Fibroblast of lung (primary cell): ENCODE measurements around the gene NUDT4. TPM values are rescaled to one million over a fixed set of nuclear protein-coding genes. Genes with fewer than 3 reads are reported as not detected.

Source experiments
- DNase-seq, 2 donors: peaks; one replicate each; pipeline versions ENCODE4 v3.0.0 to v3.0.0-alpha.2; 2010; ENCODE audit warnings: low read depth in 2 of 2
- H2AFZ ChIP-seq: 2 replicates; pipeline ENCODE4 v1.5.1; 2012; ENCODE audit warnings: low read length, control low read depth, inconsistent platforms
- H3K27ac ChIP-seq: 2 replicates; pipeline ENCODE4 v1.5.1; 2011; ENCODE audit warnings: low read length, control low read depth; ENCODE audit not compliant: insufficient read depth
- H3K27me3 ChIP-seq: 2 replicates; pipeline ENCODE4 v1.5.1; 2011; ENCODE audit warnings: mild to moderate bottlenecking, low read length; ENCODE audit not compliant: control insufficient read depth, insufficient read depth
- H3K36me3 ChIP-seq: 2 replicates; pipeline ENCODE4 v1.5.1; 2011; ENCODE audit warnings: low read length; ENCODE audit not compliant: control insufficient read depth, insufficient read depth
- H3K4me1 ChIP-seq: 2 replicates; pipeline ENCODE4 v1.5.1; 2011; ENCODE audit warnings: low read length; ENCODE audit not compliant: control insufficient read depth, insufficient read depth; ENCODE audit errors: extremely low read depth
- H3K4me2 ChIP-seq: 2 replicates; pipeline ENCODE4 v1.5.1; 2011; ENCODE audit warnings: low read length, control low read depth; ENCODE audit not compliant: insufficient read depth; ENCODE audit errors: extremely low read depth
- H3K4me3 ChIP-seq, 4 experiments: fragments of 200-600 bp in 1 of 4; sonication (generic) in 1 of 4; replicated peaks in 1 of 4; 2 replicates each; pipeline ENCODE4 v1.5.1; 2011 to 2016; ENCODE audit warnings: low read length in 4 of 4, low read depth in 3 of 4, mild to moderate bottlenecking in 3 of 4, control low read depth in 2 of 4, inconsistent platforms in 1 of 4, mixed read lengths in 1 of 4; ENCODE audit not compliant: insufficient read depth in 1 of 4; ENCODE audit errors: control extremely low read depth in 1 of 4
- H3K79me2 ChIP-seq: 2 replicates; pipeline ENCODE4 v1.5.1; 2012; ENCODE audit warnings: mild to moderate bottlenecking, low read length, inconsistent platforms; ENCODE audit not compliant: control insufficient read depth, insufficient read depth
- H3K9ac ChIP-seq: 2 replicates; pipeline ENCODE4 v1.5.1; 2011; ENCODE audit warnings: mild to moderate bottlenecking, low read length, control low read depth; ENCODE audit not compliant: insufficient read depth
- H3K9me3 ChIP-seq: 2 replicates; pipeline ENCODE4 v1.5.1; 2012; ENCODE audit warnings: low read depth, low read length; ENCODE audit not compliant: control insufficient read depth, insufficient read depth
- H4K20me1 ChIP-seq: 2 replicates; pipeline ENCODE4 v1.5.1; 2011; ENCODE audit warnings: low read length; ENCODE audit not compliant: control insufficient read depth, insufficient read depth; ENCODE audit errors: extremely low read depth
- CTCF ChIP-seq, 2 donors: IDR thresholded peaks in 1 of 2; conservative IDR thresholded peaks in 1 of 2; 1 replicate in 1 of 2; 2 replicates in 1 of 2; pipeline ENCODE4 v1.5.1; 2011 to 2012; ENCODE audit warnings: low read length in 2 of 2, control low read depth in 1 of 2, inconsistent platforms in 1 of 2, low read depth in 1 of 2, mild to moderate bottlenecking in 1 of 2
- EZH2 ChIP-seq: IDR thresholded peaks from 2 replicates; pipeline ENCODE4 v1.5.1; 2012; ENCODE audit warnings: low read length, control low read depth, mild to moderate bottlenecking; ENCODE audit errors: missing control alignments
- polyA plus RNA-seq, 2 donors: library from polyadenylated mRNA; depleted of rRNA in 1 of 2; stranded (reverse) in 1 of 2; unstranded in 1 of 2; fragments of >200 nt; gene quantifications; 2 replicates each; pipeline ENCODE4 v1.2.1, GENCODE V29; 2011 to 2012; ENCODE audit warnings: missing spikeins in 1 of 2
- total RNA-seq: library from RNA; depleted of rRNA; stranded (reverse); fragments of >200 nt; gene quantifications from 2 replicates; pipeline ENCODE4 v1.2.1, GENCODE V29; 2014

NUDT4 gene
- total and polyA plus RNA-seq, 2 donors (not counting 1 experiment from before 2014, with no cell fraction given): 56.6 to 73.5 TPM

- H3K9ac ChIP-seq: peak overlapping the region; percentile 70
- no peak for DNase-seq
- TF ChIP-seq EZH2: no peak
- no peak for TF ChIP-seq CTCF (conservative IDR thresholded peaks at IDR 0.05 in 1 of 2, IDR thresholded peaks at IDR 0.05 in 1 of 2; ENCODE audit: low read depth in 1 of 2, low read length in 2 of 2)
- peak overlapping the region; percentile 83 to 97 (median 94) for H3K4me3 ChIP-seq
- H3K79me2 ChIP-seq: peaks cover 58% of the 10 kb centered on the region
- peaks cover 4% of the 10 kb centered on the region for H3K4me1 ChIP-seq
- peak overlapping the region; percentile 78 for H3K27ac ChIP-seq
- peak overlapping the region; percentile 71 for H2AFZ ChIP-seq
- H3K4me2 ChIP-seq: peak overlapping the region; percentile 77
- H3K9me3 ChIP-seq: no peaks in the 10 kb centered on the region
- no peaks in the 10 kb centered on the region for H3K36me3 ChIP-seq
- H3K27me3 ChIP-seq: no peaks in the 10 kb centered on the region
- H4K20me1 ChIP-seq: no peaks in the 10 kb centered on the region
These were observed 1.2 kb downstream of the NUDT4 start for GRCh38 chr12:93378998-93379325.

- DNase-seq: peak in 1 of 2 donors; percentile 22
These were observed 1.7 kb downstream of the NUDT4 start for GRCh38 chr12:93379326-93379980.

GRCh38 chr12:93379981-93380361 is 2.2 kb downstream of the NUDT4 start:
- Histone ChIP-seq H3K9ac (peak overlapping the region; percentile 0), H3K4me2 (peak overlapping the region; percentile 77), H3K4me3 (peak overlapping the region; percentile 83 to 97 (median 94)), H3K36me3 (no peaks in the 10 kb centered on the region), H3K27me3 (no peaks in the 10 kb centered on the region), H3K4me1 (peaks cover 4% of the 10 kb centered on the region), H3K27ac (peak overlapping the region; percentile 78), H2AFZ (no peak overlapping the region), H4K20me1 (no peaks in the 10 kb centered on the region), H3K9me3 (no peaks in the 10 kb centered on the region), H3K79me2 (peaks cover 65% of the 10 kb centered on the region)
- TF ChIP-seq CTCF (conservative IDR thresholded peaks at IDR 0.05 in 1 of 2, IDR thresholded peaks at IDR 0.05 in 1 of 2; ENCODE audit: low read depth in 1 of 2, low read length in 2 of 2) (no peak), EZH2 (no peak)
- no peak for DNase-seq

More at GRCh38 chr12:93379326-93379980, 1.7 kb downstream of the NUDT4 start:
- TF ChIP-seq CTCF (conservative IDR thresholded peaks at IDR 0.05 in 1 of 2, IDR thresholded peaks at IDR 0.05 in 1 of 2; ENCODE audit: low read depth in 1 of 2, low read length in 2 of 2) (no peak), EZH2 (no peak)
- H3K4me2 ChIP-seq: peak overlapping the region; percentile 77
- H3K4me1 ChIP-seq: peaks cover 4% of the 10 kb centered on the region
- H3K27me3 ChIP-seq: no peaks in the 10 kb centered on the region
- peak overlapping the region; percentile 83 to 97 (median 94) for H3K4me3 ChIP-seq
- H2AFZ ChIP-seq: no peak overlapping the region
- H4K20me1 ChIP-seq: no peaks in the 10 kb centered on the region
- peaks cover 60% of the 10 kb centered on the region for H3K79me2 ChIP-seq
- peak overlapping the region; percentile 78 for H3K27ac ChIP-seq
- no peaks in the 10 kb centered on the region for H3K36me3 ChIP-seq
- no peaks in the 10 kb centered on the region for H3K9me3 ChIP-seq
- peak overlapping the region; percentile 70 for H3K9ac ChIP-seq
